PFSK-1 (cell line): ENCODE measurements around the gene TSTD2.

ENCODE experiments used
- POLR2AphosphoS5 ChIP-seq: IDR thresholded peaks from 2 replicates; pipeline ENCODE4 v1.6.1; 2012; ENCODE audit warnings: low read depth, mild to moderate bottlenecking, control low read depth, low read length, moderate library complexity
- TAF1 ChIP-seq: IDR thresholded peaks from 2 replicates; pipeline ENCODE4 v1.6.1; 2012; ENCODE audit warnings: low read length, control low read depth, borderline replicate concordance; ENCODE audit not compliant: insufficient read depth

DNA sequence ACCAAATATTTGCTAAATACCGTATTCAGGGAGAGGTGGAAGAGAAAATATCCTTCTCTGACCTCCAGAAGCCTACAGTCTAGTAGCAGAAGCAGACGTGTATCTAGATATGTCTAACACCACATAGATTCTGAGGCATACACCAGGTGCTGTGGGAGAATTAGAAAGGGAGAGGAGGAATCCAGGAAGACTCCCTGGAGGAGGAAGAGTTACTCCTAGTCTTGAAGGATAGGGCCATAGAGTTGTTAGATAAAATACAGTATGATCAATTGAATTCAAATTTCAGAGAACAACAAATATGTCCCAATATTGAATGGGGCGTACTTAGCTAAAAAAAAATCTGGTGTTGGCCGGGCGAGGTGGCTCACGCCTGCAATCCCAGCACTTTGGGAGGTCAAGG is 73.0 kb downstream of the TSTD2 start:
- TF ChIP-seq TAF1 (no peak), POLR2AphosphoS5 (no peak)
